ENCODE data around the gene IFIH1.

IFIH1 gene

GRCh38 chr2:162219426-162219825, 99.1 kb downstream of the IFIH1 start:
- in situ Hi-C loops (cut with MboI; ENCODE audit: low sequenced_read_pairs): no loop called here

GRCh38 chr2:162217598-162217997, 100.9 kb downstream of the IFIH1 start:
- in situ Hi-C loops (cut with MboI; ENCODE audit: low sequenced_read_pairs): no loop called here
